ENCODE results near the gene NTSR1.

The NTSR1 gene

DNA sequence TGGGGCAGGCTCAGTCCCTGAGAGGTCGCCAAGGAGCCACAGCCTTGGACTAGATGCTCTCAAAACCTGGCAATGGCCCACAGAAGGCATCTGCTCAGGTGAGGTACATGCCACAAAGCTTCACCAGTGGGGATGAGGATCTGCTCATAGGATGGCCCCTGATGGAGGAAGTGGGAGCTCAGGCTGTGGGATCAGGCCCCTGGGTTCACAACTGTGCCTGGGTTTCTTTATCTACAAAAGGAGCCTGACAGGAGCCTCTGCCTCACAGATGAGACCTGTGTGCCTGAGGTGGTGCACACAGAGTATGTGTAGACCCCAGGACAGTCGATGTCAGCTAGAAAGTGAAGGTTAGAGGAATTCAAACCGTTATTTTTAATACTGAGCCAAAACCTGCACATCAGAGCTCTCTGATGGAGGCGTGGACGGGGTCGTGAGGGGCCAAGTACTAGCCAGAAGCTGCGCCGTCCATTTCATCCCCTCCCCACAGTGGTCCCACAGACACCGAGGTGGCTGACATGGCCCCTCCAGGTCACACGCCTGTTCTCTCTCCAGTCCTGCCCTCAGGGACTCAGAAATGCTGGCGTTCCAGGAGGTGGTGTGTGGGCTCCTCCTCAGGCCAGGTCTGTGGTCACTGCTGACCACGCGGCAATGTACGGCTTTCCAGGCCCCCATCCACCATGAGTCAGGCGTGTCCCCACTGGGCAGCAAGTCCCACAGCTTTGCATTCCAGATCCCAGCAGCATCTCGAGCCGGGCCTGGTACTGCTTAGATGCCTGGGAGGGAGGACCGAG lies 33.3 kb downstream of the NTSR1 start:
- DNase-seq, result no peak

GRCh38 chr20:62742550-62742949 lies 33.9 kb downstream of the NTSR1 start:
- no peak for DNase-seq

GRCh38 chr20:62742979-62743776 lies 34.5 kb downstream of the NTSR1 start:
- DNase-seq, result no peak

- DNase-seq, result no peak
Observed at GRCh38 chr20:62743777-62744317, 35.2 kb downstream of the NTSR1 start.

DNA sequence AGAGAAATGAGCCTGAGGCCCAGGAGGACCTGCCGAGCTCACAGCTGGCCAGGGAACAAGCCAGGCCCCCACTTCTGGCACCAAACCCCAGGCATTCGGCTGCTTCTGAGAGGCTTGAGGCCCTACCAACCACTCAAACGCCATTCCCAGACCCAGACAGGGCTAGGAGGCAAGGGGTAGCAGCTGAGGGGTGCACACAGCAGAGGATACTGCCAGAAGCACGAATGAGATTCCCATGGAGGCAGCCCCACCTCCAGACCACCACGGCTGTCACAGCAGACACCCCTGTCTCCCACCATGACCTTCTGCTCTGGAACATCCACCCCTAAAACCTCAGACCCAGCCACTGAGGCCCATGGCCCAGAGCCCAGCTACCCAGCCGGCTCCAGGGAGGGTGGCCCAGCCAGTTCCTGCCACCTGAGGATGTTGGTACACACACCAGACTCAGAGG lies 36.1 kb downstream of the NTSR1 start:
- no peak for DNase-seq

DNA sequence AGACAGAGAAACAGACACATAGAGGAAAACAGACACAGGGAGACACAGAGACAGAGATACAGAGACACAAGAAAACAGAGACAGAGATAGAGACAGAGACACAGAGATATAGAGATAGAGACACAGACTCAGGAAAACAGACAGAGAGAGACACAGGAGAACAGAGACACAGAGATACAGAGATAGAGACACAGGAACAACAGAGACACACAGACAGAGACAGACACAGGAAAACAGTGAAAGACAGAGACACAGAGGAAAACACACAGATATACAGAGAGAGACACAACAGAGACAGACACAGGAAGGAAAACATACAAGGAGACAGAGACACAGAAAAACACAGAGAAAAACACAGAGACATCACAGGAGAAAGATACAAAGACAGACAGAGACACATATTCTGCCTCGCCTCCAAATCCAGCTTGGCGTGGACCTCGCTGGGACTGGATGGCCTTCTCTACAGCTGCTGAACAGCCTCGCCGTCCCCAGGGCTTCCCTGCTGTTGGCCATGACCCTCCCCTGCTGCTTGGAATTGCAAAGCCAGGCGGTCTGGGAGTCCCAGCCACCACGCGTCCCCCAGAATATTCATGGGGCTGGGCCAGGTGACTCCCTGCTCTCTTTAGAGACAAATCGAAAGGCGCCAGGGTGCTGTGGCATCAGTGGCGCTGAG lies 36.8 kb downstream of the NTSR1 start:
- no peak for DNase-seq

DNA sequence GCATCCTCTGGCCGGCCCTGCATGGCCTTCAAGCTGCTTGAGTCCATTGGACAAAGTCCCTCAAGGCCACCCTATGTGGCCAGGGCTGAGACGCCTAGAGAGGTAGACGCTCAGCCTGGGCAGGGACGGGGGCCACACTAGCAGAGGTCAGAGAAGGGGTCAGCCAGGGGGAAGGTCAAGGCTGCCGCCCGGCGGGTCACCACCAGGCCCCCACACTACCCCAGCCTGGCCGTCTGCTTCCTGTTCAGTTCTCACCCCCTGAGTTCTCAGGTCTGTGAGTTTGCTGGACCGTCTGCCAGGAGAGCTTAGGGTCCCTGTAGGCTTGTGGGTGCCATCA lies 37.3 kb downstream of the NTSR1 start:
- no peak for DNase-seq

DNA sequence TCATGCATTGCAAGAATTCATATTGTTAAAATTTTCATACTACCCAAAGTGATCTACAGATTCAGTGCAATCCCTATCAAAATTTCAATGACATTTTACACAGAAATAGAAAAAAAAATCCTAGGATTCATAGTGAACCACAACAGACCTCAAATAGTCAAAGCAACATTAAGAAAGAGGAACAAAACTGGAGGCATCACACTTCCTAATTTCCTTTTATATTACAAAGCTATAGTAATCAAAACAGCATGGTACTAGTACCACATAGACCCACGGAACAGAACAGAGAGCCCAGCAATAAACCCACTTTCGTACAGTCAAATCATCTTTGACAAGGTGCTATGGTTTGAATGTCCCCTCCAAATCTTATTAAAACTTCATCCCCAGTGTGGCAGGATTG lies 39.7 kb downstream of the NTSR1 start:
- DNase-seq, result no peak

GRCh38 chr20:62749851-62750445 lies 41.3 kb downstream of the NTSR1 start:
- no peak for DNase-seq

DNA sequence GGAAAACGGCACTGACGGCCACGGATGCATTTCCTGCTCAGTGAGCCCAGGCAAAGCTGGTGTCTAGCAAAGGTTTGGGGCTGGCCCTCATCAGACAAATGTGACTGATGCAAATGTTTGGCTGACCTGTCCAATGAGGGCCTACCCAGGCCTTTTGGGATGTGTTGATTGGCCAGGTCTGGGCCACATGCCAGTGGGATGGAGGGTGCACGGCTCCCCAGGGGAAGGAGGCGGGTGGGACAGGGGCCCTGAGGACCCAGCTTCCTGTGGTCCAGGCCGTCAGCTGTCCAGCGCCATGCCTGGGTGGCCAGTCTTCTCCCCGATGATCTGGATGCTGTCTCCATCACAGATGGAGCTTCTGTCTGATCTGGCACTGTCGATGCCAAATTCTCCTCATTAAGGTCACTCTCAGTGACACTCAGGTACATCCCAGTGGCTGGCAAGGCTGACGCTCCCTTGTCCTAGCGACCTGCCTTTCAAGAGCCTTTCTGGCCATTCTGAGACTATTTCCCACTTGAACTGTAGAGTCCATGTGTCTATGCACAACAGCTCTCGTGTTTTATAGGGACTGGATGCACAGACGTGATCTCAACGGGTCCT lies 43.0 kb downstream of the NTSR1 start:
- DNase-seq, result no peak

GRCh38 chr20:62752181-62752670 lies 43.6 kb downstream of the NTSR1 start:
- no peak for DNase-seq

DNA sequence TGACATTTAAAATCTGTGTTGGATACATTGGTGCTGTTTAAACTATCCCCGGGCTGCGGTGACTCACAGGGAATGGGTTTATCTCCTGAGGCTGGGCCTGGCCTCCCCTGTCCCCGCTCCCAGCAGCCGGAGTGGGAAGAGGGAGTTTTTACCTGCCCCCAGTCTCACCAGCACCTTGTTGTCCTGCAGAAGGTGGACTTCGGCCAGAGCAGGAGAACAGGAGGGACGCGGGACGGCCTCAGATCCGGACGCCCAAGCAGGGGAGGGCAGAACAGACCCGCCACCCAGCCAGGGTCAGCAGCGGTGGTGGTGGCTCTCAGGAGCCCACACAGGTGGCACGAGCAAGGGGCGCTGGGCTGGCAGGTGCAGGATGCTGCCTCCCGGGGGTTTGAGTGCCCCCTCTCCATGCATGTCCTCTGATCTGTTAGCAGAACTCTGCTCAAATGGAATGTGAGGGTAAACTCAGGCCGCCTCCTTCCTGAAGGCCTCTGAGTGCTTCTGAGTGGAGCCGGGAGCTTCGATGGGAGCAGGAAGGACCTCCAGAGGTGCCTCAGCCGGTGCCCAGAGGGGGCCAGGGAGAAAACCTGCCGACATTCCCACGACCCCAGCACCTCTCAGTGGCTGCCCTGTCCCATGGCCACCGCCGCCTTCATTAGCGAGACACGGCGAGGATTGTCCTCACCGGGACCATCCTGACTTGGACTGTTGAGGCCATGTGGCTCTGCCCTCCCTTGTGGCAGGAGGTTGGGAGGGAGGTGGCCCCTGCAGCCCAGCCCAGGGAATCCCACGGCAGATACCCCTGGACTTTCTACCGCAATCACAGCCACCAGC lies 44.2 kb downstream of the NTSR1 start:
- DNase-seq, result no peak

- no peak for DNase-seq
Observed at GRCh38 chr20:62753626-62754025, 45.0 kb downstream of the NTSR1 start.

- DNase-seq, result no peak
Observed at GRCh38 chr20:62754122-62754990, 45.7 kb downstream of the NTSR1 start.

- no peak for DNase-seq
Observed at GRCh38 chr20:62754991-62755356, 46.3 kb downstream of the NTSR1 start.

- no peak for DNase-seq
Observed at GRCh38 chr20:62755817-62756724, 47.4 kb downstream of the NTSR1 start.

- DNase-seq, result no peak
Observed at GRCh38 chr20:62758226-62758912, 49.7 kb downstream of the NTSR1 start.

GRCh38 chr20:62759981-62760431 lies 51.4 kb downstream of the NTSR1 start:
- no peak for DNase-seq

GRCh38 chr20:62760471-62760855 lies 51.8 kb downstream of the NTSR1 start:
- DNase-seq, result no peak
